GM23248 (cell line): ENCODE measurements around the gene LPP.

Experiments used
- EZH2 ChIP-seq: fragments of 200-600 bp; sonication (generic); IDR thresholded peaks from 2 replicates; pipeline ENCODE4 v1.6.1; 2018; ENCODE audit warnings: antibody characterized with exemption, mild to moderate bottlenecking; ENCODE audit not compliant: insufficient read depth, poor library complexity, severe bottlenecking
- EZH2phosphoT487 ChIP-seq: fragments of 200-600 bp; sonication (generic); IDR thresholded peaks from 2 replicates; pipeline ENCODE4 v1.6.1; 2018; ENCODE audit warnings: antibody characterized with exemption, moderate library complexity, mild to moderate bottlenecking, low read depth; ENCODE audit not compliant: insufficient read depth

DNA sequence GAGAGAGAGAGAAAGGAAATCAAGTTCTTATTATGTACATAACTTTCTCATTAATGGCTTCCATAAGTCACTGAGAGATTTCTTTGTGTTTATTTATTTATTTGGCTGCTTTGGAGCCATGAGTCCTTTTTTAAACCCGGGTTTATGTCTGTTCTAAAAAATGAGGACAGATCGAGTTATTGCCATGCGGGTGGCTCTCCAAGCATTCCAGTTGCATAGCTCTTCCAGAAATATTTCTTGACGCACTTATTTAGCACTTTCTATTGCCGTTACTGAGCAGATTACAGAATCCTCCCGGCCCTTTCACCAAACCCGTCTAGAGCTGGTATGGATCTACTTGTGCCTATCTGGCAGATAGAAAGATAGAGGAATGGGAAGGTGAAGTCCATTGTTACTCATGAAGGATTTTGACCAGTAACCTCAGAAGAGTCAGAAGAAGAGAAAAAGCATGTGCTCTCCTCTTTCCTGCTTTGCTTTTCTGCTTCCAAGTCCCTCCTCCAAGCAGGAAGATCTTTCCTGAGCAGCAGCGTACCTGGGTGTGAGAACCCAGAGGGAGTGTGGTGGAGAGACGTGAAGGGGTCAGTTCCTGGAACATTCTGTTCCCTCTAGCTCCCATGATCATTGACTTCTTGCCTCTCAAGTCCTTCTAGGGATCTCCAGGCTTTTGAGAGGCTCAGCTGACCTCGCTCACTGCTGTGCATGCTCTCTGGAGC is 112.8 kb downstream of the LPP start:
- TF ChIP-seq EZH2phosphoT487, result no peak
- TF ChIP-seq EZH2, result no peak
